MG63 (cell line): ENCODE measurements around the gene RPN1. TPM values are rescaled to one million over a fixed set of nuclear protein-coding genes. Genes with fewer than 3 reads are reported as not detected.
"Not testable (repeated sequence)": the region's sequence is repeated elsewhere in the genome, so short reads cannot be mapped to it uniquely, and the experiment has no call there.

Source experiments
- DNase-seq: peaks from one replicate; pipeline ENCODE4 v3.0.0-alpha.2; 2020
- H3K27me3 ChIP-seq: fragments of 250-450 bp; sonication (Bioruptor Pico); 2 replicates; pipeline ENCODE4 v1.5.1; 2020; ENCODE audit warnings: mild to moderate bottlenecking, moderate library complexity
- H3K36me3 ChIP-seq: fragments of 250-450 bp; sonication (Bioruptor Pico); 2 replicates; pipeline ENCODE4 v1.5.1; 2020; ENCODE audit warnings: mild to moderate bottlenecking, moderate library complexity
- H3K4me3 ChIP-seq: fragments of 250-450 bp; sonication (Bioruptor Pico); 2 replicates; pipeline ENCODE4 v1.5.1; 2020; ENCODE audit warnings: mild to moderate bottlenecking, moderate library complexity
- H3K9me3 ChIP-seq: fragments of 250-450 bp; sonication (Bioruptor Pico); 2 replicates; pipeline ENCODE4 v1.5.1; 2020; ENCODE audit warnings: mild to moderate bottlenecking, moderate library complexity
- total RNA-seq: library from RNA; depleted of rRNA; stranded (reverse); fragments of >200 nt; shearing (Covaris generic); gene quantifications from 2 replicates; pipeline ENCODE4 v1.2.3, GENCODE V29; 2014; ENCODE audit warnings: low replicate concordance

RPN1 gene
- total RNA-seq, 1 experiment from 2014 or later: 599 TPM

DNA sequence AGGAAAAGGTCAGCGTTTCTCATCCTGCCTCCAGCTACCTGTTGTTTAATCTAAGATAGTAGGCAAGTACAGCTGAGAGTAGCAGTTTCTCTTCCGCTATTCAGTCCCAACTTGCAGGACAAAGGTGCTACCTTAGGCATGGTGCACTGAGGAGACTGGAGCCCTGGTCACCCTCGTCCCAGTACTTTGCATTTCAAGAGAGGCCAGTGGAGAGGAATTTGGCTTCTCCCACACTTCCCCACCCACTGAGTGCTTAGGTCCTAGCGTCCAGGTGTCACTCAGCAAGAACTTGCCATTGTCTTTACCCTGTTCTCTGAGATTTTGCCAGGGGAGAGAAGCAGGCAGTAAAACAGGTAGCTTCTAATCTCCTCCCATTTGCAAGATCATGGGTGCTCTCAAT is 12.5 kb upstream of the RPN1 start:
- no peak overlapping the region for H3K4me3 ChIP-seq
- H3K9me3 ChIP-seq: no peaks in the 10 kb centered on the region
- no peaks in the 10 kb centered on the region for H3K36me3 ChIP-seq
- peaks cover 4% of the 10 kb centered on the region; the same call in 1 of the 2 replicates for H3K27me3 ChIP-seq
- no peak for DNase-seq

DNA sequence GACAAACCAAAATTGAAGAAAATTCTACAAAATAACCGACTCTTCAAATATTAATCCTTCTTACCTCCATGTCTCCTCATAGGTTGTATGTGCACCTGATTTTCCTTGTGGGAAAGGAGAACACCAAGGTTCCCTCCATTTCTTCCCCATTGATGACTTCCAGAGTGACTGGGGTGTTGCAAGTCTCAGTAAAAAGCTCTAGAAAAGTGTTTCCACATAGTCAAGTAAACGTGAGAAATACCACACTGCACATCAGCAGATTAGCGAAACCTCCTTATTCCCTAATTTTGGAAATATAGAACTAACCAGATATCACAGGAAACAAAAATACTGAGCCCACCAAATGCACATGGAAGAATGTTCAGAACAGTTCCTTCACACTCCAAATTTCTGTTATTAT is 4.9 kb upstream of the RPN1 start:
- Histone ChIP-seq H3K27me3 (no peaks in the 10 kb centered on the region), H3K9me3 (peaks cover 10% of the 10 kb centered on the region), H3K36me3 (peaks cover under 1% of the 10 kb centered on the region; the same call in 1 of the 2 replicates), H3K4me3 (no peak overlapping the region)
- no peak for DNase-seq

GRCh38 chr3:128653993-128654805 is 3.6 kb upstream of the RPN1 start:
- DNase-seq, H3K4me3 ChIP-seq, H3K27me3 ChIP-seq, H3K9me3 ChIP-seq: not testable (repeated sequence)
- peaks cover 11% of the 10 kb centered on the region for H3K36me3 ChIP-seq

GRCh38 chr3:128653383-128653992 is 2.9 kb upstream of the RPN1 start:
- DNase-seq: peak; percentile 28
- not testable (repeated sequence) for H3K27me3 ChIP-seq, H3K9me3 ChIP-seq, H3K4me3 ChIP-seq
- peaks cover 18% of the 10 kb centered on the region for H3K36me3 ChIP-seq

DNA sequence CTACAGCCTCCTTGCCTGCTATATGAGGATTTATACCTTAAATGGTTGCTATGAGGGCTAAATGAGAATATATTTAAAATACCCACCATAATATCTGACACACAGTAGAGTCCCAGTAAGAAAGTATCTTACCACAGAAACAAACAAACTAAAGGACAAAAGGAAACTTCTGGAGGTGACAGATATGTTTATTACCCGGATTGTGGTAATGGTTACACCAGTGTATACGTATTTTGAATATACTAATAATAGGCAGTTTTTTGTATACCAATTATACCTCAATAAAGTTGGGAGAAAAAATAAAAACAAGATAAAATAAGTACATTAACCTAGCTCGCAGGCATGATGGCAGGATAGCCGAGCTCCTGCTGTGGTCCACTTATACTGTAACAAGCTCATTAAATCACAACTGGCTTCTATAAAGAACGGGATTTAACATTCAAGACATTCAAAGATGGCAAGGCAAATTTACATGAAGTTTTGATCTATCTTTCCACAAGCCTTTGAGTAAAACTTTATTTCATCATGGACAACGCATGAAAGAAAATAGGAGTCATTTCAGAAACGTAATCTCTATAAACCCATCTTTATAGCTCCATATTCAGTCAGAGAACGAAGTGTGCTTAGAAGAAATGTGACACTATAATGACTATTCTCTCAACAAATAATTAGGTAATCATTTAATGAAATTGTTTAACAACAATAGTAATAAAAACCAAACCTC is 1.5 kb downstream of the RPN1 start:
- peaks cover 43% of the 10 kb centered on the region for H3K36me3 ChIP-seq
- H3K9me3 ChIP-seq: peaks cover 10% of the 10 kb centered on the region
- no peaks in the 10 kb centered on the region for H3K27me3 ChIP-seq
- H3K4me3 ChIP-seq: peak overlapping the region; percentile 98
- DNase-seq: no peak

DNA sequence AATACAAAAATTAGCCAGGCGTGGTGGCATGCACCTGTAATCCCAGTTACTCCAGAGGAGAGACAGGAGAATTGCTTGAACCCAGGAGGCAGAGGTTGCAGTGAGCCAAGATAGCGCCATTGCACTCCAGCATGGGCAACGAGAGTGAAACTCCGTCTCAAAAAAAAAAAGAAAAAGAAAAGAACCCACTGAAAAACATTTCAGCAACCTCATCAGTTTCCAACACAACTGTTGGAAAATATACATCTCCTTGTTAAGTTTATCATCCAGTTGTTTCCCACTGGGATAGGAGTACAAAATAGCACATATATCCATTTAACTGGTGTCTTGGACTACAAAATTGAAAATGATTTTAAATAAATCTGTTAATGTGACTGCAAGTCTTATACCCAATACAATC is 2.2 kb downstream of the RPN1 start:
- Histone ChIP-seq H3K4me3 (peak overlapping the region; percentile 98), H3K27me3 (no peaks in the 10 kb centered on the region), H3K36me3 (peaks cover 48% of the 10 kb centered on the region), H3K9me3 (peaks cover 10% of the 10 kb centered on the region)
- no peak for DNase-seq

- Histone ChIP-seq H3K4me3 (no peak overlapping the region), H3K36me3 (peaks cover 58% of the 10 kb centered on the region), H3K27me3 (no peaks in the 10 kb centered on the region), H3K9me3 (peaks cover 10% of the 10 kb centered on the region)
- no peak for DNase-seq
These were observed 3.3 kb downstream of the RPN1 start for GRCh38 chr3:128647307-128647706.

- Histone ChIP-seq H3K27me3 (no peaks in the 10 kb centered on the region), H3K36me3 (peaks cover 86% of the 10 kb centered on the region), H3K4me3 (no peak overlapping the region), H3K9me3 (no peaks in the 10 kb centered on the region)
- DNase-seq: no peak
These were observed 16.5 kb downstream of the RPN1 start for GRCh38 chr3:128634075-128634611.

DNA sequence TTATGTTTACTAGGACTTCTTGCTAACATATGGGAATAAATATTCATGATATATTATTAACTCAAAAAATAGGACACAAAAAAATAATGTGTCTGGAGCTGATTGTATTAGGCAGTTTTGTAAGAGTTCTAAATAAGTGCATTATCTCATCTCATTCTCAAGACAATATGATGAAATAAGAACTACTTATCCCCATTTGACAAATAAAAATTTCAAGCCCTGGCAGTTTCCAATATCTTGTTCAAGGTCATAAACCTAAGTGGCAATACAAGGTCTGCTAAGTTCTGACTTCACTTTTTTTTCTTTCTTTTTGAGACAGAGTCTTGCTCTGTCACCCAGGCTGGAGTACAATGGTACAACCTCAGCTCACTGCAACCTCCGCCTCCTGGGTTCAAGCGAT is 18.3 kb downstream of the RPN1 start:
- Histone ChIP-seq H3K27me3 (no peaks in the 10 kb centered on the region), H3K4me3 (no peak overlapping the region), H3K36me3 (peaks cover 84% of the 10 kb centered on the region), H3K9me3 (no peaks in the 10 kb centered on the region)
- no peak for DNase-seq

- no peak for DNase-seq
- Histone ChIP-seq H3K9me3 (no peaks in the 10 kb centered on the region), H3K4me3 (no peak overlapping the region), H3K36me3 (peaks cover 89% of the 10 kb centered on the region), H3K27me3 (no peaks in the 10 kb centered on the region)
These were observed 20.7 kb downstream of the RPN1 start for GRCh38 chr3:128629936-128630335.

DNA sequence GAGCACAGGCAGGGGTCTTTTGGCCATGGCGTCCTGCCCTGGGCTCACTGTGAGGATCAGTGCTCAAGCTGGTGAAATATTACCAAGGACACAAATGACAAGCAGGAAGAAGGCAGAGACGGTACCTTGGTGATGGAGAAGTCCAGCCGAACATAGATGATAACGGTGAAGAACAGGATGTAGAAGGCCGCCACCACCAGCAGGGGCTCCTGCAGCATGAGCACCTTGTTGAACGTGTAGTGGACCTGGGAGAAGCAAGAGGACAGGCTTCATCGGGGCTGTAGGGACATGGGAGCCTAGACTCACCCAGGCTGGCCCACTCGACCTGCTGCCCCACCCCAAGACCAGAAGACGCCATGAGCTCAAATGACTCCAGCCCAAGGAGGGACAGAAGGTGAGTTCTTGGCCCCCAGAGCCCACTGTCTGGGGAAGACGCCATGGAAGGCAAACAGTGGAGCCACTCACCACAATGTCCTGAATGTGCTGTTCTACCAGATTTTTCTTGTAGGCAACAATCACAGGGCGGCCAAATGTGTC is 25.1 kb downstream of the RPN1 start:
- Histone ChIP-seq H3K4me3 (no peak overlapping the region), H3K9me3 (no peaks in the 10 kb centered on the region), H3K36me3 (peaks cover 97% of the 10 kb centered on the region), H3K27me3 (no peaks in the 10 kb centered on the region)
- no peak for DNase-seq

- peaks cover 95% of the 10 kb centered on the region for H3K36me3 ChIP-seq
- DNase-seq: no peak
- no peak overlapping the region for H3K4me3 ChIP-seq
- H3K9me3 ChIP-seq: no peaks in the 10 kb centered on the region
- H3K27me3 ChIP-seq: no peaks in the 10 kb centered on the region
These were observed 26.0 kb downstream of the RPN1 start for GRCh38 chr3:128624526-128625138.

DNA sequence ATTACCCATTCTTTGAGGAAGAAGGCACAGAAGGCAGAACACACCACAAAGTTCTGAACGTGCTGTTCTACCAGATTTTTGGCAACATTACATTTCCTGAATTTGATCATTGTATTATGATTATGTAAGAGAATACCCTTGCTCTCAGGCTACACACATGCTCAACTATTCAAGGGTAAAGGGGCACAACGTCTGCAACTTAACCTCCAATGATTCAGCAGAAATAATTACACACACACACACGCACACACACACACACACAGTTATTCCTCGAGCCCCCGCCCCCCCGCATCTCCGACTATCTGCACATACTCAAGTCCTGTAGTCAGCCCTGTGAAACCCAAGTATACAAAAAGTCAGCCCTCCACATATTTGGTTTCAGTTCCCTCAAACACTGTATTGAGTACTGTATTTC is 26.8 kb downstream of the RPN1 start:
- H3K27me3 ChIP-seq: no peaks in the 10 kb centered on the region
- H3K4me3 ChIP-seq: no peak overlapping the region
- no peak for DNase-seq
- H3K36me3 ChIP-seq: peaks cover 95% of the 10 kb centered on the region
- H3K9me3 ChIP-seq: no peaks in the 10 kb centered on the region

DNA sequence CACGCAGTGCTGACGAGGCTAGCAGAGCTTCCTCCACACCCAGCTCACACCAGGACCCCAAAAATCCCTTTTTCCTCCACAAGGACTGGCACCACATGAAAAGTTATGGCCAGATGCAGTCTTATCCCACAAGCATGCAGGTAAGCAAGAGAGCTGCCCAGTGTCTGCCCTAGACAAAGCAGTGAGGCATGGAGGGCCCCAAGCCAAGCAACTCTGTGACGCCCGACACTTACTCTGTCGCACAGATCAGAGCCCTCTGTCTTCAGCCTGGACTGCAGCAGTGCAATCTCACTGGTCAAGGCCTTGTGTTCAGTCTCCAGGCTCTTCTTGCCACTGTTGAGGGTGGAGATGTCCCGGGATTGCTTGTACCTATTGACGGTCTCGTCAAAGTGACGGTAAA is 28.7 kb downstream of the RPN1 start:
- Histone ChIP-seq H3K36me3 (peaks cover 95% of the 10 kb centered on the region), H3K27me3 (no peaks in the 10 kb centered on the region), H3K9me3 (no peaks in the 10 kb centered on the region), H3K4me3 (no peak overlapping the region)
- DNase-seq: no peak

DNA sequence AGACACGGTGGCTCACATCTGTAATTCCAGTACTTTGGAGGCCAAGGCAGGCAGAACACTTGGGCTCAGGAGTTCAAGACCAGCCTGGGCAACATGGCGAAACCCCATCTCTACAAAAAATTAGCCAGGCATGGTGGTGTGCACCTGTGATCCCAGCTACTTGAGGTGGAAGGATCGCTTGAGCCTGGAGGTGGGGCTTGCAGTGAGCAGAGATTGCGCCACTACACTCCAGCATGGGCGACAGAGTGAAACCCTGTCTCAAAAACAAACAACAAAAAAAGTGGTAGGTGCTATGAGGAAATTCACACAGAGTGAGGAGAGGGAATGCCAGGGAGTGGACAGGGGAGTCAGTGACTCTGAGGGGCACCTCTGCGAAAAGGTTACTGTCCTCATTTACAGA is 29.4 kb downstream of the RPN1 start:
- Histone ChIP-seq H3K36me3 (peaks cover 95% of the 10 kb centered on the region), H3K27me3 (no peaks in the 10 kb centered on the region), H3K4me3 (no peak overlapping the region), H3K9me3 (no peaks in the 10 kb centered on the region)
- DNase-seq: no peak

DNA sequence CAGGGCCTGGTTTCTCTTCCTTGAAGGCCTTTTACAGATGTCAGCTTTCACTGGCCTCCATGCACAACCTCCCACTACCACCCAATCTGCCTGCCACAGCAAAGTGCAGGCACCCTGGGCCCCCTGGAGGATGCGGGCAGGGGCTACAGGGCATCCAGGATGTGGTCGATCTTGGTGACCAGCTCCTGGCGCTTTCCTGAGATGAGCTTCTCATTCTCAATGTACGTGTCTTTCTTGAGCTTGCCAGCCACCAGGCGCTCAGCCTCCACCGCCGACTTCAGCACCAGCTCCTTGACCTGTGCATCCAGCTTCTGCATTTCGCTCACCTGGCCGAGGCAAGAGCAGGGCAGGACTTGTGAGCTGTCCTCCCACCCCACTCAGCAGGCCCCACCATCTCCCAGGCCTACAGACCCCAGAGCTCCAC is 30.3 kb downstream of the RPN1 start:
- Histone ChIP-seq H3K36me3 (peaks cover 92% of the 10 kb centered on the region), H3K4me3 (no peak overlapping the region), H3K9me3 (no peaks in the 10 kb centered on the region), H3K27me3 (no peaks in the 10 kb centered on the region)
- no peak for DNase-seq
